PC-9 (cell line): ENCODE results near the gene SLC16A2. TPM values are rescaled to one million over a fixed set of nuclear protein-coding genes. Genes with fewer than 3 reads are reported as not detected.

ENCODE experiments used
- BruUV-seq: library from RNA; stranded (reverse); fragments of 400-500 nt; replicated peaks from 2 replicates; lab custom pipeline; 2021; lab: Mats Ljungman, UMichigan
- CTCF ChIA-PET: fragments of 300-600 bp; sonication (Branson Sonifier 250); formaldehyde crosslinking; loops from one replicate; lab custom pipeline; 2022; ENCODE audit warnings: antibody characterized with exemption; lab: Charles Lee
- POLR2A ChIA-PET: fragments of 300-600 bp; sonication (Branson Sonifier 250); formaldehyde crosslinking; loops from one replicate; lab custom pipeline; 2022; ENCODE audit warnings: antibody characterized with exemption; ENCODE audit not compliant: unreplicated experiment; lab: Charles Lee
- DNase-seq, 2 experiments: peaks; one replicate each; pipeline versions ENCODE4 v3.0.0 to v3.0.0-alpha.2; 2015 to 2022; ENCODE audit warnings: mixed read lengths in 1 of 2
- H2AFZ ChIP-seq: fragments of 200-600 bp; sonication (generic); 2 replicates; pipeline ENCODE4 v1.8.1; 2017; ENCODE audit warnings: antibody characterized with exemption
- H3F3A ChIP-seq: fragments of 200-600 bp; sonication (generic); 2 replicates; pipeline ENCODE4 v1.8.1; 2017; ENCODE audit warnings: antibody characterized with exemption, mild to moderate bottlenecking, low read depth; ENCODE audit not compliant: insufficient read depth
- H3K27ac ChIP-seq: fragments of 200-600 bp; sonication (generic); 2 replicates; pipeline ENCODE4 v1.6.1; 2016; ENCODE audit warnings: mixed run types
- H3K27me3 ChIP-seq: fragments of 200-600 bp; sonication (generic); 2 replicates; pipeline ENCODE4 v1.6.1; 2016; ENCODE audit warnings: low read depth, mixed run types; ENCODE audit not compliant: insufficient read depth
- H3K36me3 ChIP-seq: fragments of 200-600 bp; sonication (generic); 2 replicates; pipeline ENCODE4 v1.6.1; 2016; ENCODE audit warnings: low read depth, mixed run types
- H3K4me1 ChIP-seq: fragments of 200-600 bp; sonication (generic); replicated peaks from 2 replicates; pipeline ENCODE4 v1.6.1; 2016; ENCODE audit warnings: mixed run types; ENCODE audit not compliant: insufficient read depth
- H3K4me2 ChIP-seq: fragments of 200-600 bp; sonication (generic); 2 replicates; pipeline ENCODE4 v1.6.1; 2017; ENCODE audit warnings: mixed run types
- H3K4me3 ChIP-seq: fragments of 200-600 bp; sonication (generic); 2 replicates; pipeline ENCODE4 v1.6.1; 2016; ENCODE audit warnings: mixed run types
- H3K79me2 ChIP-seq: fragments of 200-600 bp; sonication (generic); 2 replicates; pipeline ENCODE4 v1.6.1; 2017; ENCODE audit warnings: low read depth, mixed run types
- H3K9me2 ChIP-seq: fragments of 200-600 bp; sonication (generic); 2 replicates; pipeline ENCODE4 v1.8.1; 2017; ENCODE audit warnings: mild to moderate bottlenecking; ENCODE audit not compliant: insufficient read depth
- H3K9me3 ChIP-seq: fragments of 200-600 bp; sonication (generic); 2 replicates; pipeline ENCODE4 v1.8.1; 2016; ENCODE audit warnings: low read depth; ENCODE audit not compliant: insufficient read depth
- H4K20me1 ChIP-seq: fragments of 200-600 bp; sonication (generic); 2 replicates; pipeline ENCODE4 v1.8.1; 2017; ENCODE audit not compliant: insufficient read depth
- CTCF ChIP-seq: fragments of 200-600 bp; sonication (generic); conservative IDR thresholded peaks from 2 replicates; pipeline ENCODE4 v1.6.1; 2017; ENCODE audit warnings: mixed run types, antibody characterized with exemption, mild to moderate bottlenecking, moderate library complexity
- EZH2 ChIP-seq: fragments of 200-600 bp; sonication (generic); IDR thresholded peaks from 2 replicates; pipeline ENCODE4 v1.8.0; 2017; ENCODE audit warnings: antibody characterized with exemption, low read depth
- intact Hi-C: fragments of 100-400 bp; cut with micrococcal nuclease; formaldehyde crosslinking; loops from one replicate; pipeline ENCODE4 v1.10.0; 2022; ENCODE audit not compliant: unreplicated experiment
- total RNA-seq: library from RNA; stranded (reverse); gene quantifications from 2 replicates; pipeline ENCODE4 v1.2.3, GENCODE V29; 2021

SLC16A2 gene
- total RNA-seq, 1 experiment from 2014 or later = not detected

- H3K36me3 ChIP-seq = no peaks in the 10 kb centered on the region
- peak; percentile 1 to 42 for DNase-seq
- ChIA-PET POLR2A (no interaction called here), CTCF (no interaction called here)
- H2AFZ ChIP-seq = peak overlapping the region; percentile 86
- no peaks in the 10 kb centered on the region for H3K79me2 ChIP-seq
- no peaks in the 10 kb centered on the region for H3K9me2 ChIP-seq
- H3K9me3 ChIP-seq = no peaks in the 10 kb centered on the region
- no peaks in the 10 kb centered on the region for H4K20me1 ChIP-seq
- no TSS peak for BruUV-seq
- no peak for TF ChIP-seq EZH2
- no peak for TF ChIP-seq CTCF
- peak overlapping the region; percentile 66 for H3K4me3 ChIP-seq
- peak overlapping the region; percentile 92 for H3K4me2 ChIP-seq
- H3K4me1 ChIP-seq = 0 out of 2 replicates have a peak, but pooled peaks cover 5% of the 10 kb centered on the region
- H3K27me3 ChIP-seq = no peaks in the 10 kb centered on the region
- intact Hi-C loops = no loop called here
- no peak overlapping the region for H3K27ac ChIP-seq
- H3F3A ChIP-seq = no peaks in the 10 kb centered on the region
Observed at GRCh38 chrX:74419864-74420195, 1.5 kb upstream of the SLC16A2 start.

- Histone ChIP-seq H2AFZ (peak overlapping the region; percentile 86), H3K4me1 (0 out of 2 replicates have a peak, but pooled peaks cover 5% of the 10 kb centered on the region), H3K4me3 (peak overlapping the region; percentile 66), H3K27ac (no peak overlapping the region), H4K20me1 (no peaks in the 10 kb centered on the region), H3K36me3 (no peaks in the 10 kb centered on the region), H3K27me3 (no peaks in the 10 kb centered on the region), H3K9me3 (no peaks in the 10 kb centered on the region), H3K79me2 (no peaks in the 10 kb centered on the region), H3K4me2 (peak overlapping the region; percentile 92), H3F3A (no peaks in the 10 kb centered on the region), H3K9me2 (no peaks in the 10 kb centered on the region)
- DNase-seq = peak; percentile 1 to 34
- CTCF ChIA-PET = no interaction called here
- intact Hi-C loops = no loop called here
- POLR2A ChIA-PET = no interaction called here
- TF ChIP-seq CTCF (no peak), EZH2 (no peak)
- BruUV-seq = no TSS peak
Observed at GRCh38 chrX:74420196-74421035, 877 bp upstream of the SLC16A2 start.

GRCh38 chrX:74421740-74422352, 553 bp downstream of the SLC16A2 start:
- no peaks in the 10 kb centered on the region for H4K20me1 ChIP-seq
- H3K4me2 ChIP-seq = no peak overlapping the region
- H3K9me3 ChIP-seq = no peaks in the 10 kb centered on the region
- no peaks in the 10 kb centered on the region for H3F3A ChIP-seq
- ChIA-PET POLR2A (no interaction called here), CTCF (no interaction called here)
- no peak overlapping the region for H3K4me3 ChIP-seq
- no peaks in the 10 kb centered on the region for H3K36me3 ChIP-seq
- H3K4me1 ChIP-seq = 0 out of 2 replicates have a peak, but pooled peaks cover 5% of the 10 kb centered on the region
- BruUV-seq = no TSS peak
- no peaks in the 10 kb centered on the region for H3K9me2 ChIP-seq
- intact Hi-C loops = no loop called here
- DNase-seq = no peak
- H3K27me3 ChIP-seq = no peaks in the 10 kb centered on the region
- H3K27ac ChIP-seq = no peak overlapping the region
- H3K79me2 ChIP-seq = no peaks in the 10 kb centered on the region
- TF ChIP-seq EZH2 (no peak), CTCF (no peak)
- no peak overlapping the region for H2AFZ ChIP-seq
